Measurements from ENCODE around the gene OR1D5.
A peak's percentile ranks its signal among the peaks of the same experiment; 100 is the strongest.

DNA sequence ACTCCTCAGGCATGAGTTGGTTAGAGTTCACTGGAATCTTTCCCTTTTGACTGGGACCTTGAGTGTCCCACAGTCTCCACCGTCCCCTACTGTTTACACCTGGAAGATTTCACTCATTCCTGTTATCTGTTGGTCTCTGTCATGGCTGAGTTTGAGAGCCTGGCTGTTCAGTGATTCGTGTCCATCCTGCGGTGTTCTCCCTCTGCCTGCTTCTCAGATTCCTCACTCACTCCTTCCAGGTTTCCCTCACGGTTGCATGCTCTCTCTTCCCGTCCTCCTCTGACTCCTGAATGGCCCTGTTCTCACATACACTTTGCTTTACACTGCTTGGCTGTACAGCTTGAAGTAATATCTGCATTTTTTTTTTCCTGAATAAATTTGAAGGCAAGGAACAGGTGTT, 24.5 kb downstream of the OR1D5 start:
- TF ChIP-seq, protein P1, sequence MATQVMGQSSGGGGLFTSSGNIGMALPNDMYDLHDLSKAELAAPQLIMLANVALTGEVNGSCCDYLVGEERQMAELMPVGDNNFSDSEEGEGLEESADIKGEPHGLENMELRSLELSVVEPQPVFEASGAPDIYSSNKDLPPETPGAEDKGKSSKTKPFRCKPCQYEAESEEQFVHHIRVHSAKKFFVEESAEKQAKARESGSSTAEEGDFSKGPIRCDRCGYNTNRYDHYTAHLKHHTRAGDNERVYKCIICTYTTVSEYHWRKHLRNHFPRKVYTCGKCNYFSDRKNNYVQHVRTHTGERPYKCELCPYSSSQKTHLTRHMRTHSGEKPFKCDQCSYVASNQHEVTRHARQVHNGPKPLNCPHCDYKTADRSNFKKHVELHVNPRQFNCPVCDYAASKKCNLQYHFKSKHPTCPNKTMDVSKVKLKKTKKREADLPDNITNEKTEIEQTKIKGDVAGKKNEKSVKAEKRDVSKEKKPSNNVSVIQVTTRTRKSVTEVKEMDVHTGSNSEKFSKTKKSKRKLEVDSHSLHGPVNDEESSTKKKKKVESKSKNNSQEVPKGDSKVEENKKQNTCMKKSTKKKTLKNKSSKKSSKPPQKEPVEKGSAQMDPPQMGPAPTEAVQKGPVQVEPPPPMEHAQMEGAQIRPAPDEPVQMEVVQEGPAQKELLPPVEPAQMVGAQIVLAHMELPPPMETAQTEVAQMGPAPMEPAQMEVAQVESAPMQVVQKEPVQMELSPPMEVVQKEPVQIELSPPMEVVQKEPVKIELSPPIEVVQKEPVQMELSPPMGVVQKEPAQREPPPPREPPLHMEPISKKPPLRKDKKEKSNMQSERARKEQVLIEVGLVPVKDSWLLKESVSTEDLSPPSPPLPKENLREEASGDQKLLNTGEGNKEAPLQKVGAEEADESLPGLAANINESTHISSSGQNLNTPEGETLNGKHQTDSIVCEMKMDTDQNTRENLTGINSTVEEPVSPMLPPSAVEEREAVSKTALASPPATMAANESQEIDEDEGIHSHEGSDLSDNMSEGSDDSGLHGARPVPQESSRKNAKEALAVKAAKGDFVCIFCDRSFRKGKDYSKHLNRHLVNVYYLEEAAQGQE (IDR thresholded peaks at IDR 0.05; ENCODE audit: low read depth): no peak
- TF ChIP-seq, protein P2, sequence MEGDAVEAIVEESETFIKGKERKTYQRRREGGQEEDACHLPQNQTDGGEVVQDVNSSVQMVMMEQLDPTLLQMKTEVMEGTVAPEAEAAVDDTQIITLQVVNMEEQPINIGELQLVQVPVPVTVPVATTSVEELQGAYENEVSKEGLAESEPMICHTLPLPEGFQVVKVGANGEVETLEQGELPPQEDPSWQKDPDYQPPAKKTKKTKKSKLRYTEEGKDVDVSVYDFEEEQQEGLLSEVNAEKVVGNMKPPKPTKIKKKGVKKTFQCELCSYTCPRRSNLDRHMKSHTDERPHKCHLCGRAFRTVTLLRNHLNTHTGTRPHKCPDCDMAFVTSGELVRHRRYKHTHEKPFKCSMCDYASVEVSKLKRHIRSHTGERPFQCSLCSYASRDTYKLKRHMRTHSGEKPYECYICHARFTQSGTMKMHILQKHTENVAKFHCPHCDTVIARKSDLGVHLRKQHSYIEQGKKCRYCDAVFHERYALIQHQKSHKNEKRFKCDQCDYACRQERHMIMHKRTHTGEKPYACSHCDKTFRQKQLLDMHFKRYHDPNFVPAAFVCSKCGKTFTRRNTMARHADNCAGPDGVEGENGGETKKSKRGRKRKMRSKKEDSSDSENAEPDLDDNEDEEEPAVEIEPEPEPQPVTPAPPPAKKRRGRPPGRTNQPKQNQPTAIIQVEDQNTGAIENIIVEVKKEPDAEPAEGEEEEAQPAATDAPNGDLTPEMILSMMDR (IDR thresholded peaks at IDR 0.05 in 2 of 3, conservative IDR thresholded peaks at IDR 0.05 in 1 of 3; ENCODE audit: borderline replicate concordance in 1 of 3, insufficient read depth in 1 of 3, low read depth in 2 of 3, low read length in 2 of 3): no peak
- TF ChIP-seq POLR2A (IDR thresholded peaks at IDR 0.05; ENCODE audit: borderline replicate concordance, extremely low read depth, insufficient read depth, insufficient read length) (no peak), POLR2AphosphoS5 (IDR thresholded peaks at IDR 0.05; ENCODE audit: low read depth, low read length) (no peak), RAD21 (IDR thresholded peaks at IDR 0.05; ENCODE audit: low read depth) (peak; percentile 19; the same call in 1 of the 2 replicates), SRF (IDR thresholded peaks at IDR 0.05; ENCODE audit: low read depth) (no peak), SIN3A (IDR thresholded peaks at IDR 0.05; ENCODE audit: low read depth) (no peak), TCF7L2 (IDR thresholded peaks at IDR 0.05; ENCODE audit: borderline replicate concordance, extremely low read depth, insufficient read depth, insufficient read length) (no peak), EZH2phosphoT487 (IDR thresholded peaks at IDR 0.05; ENCODE audit: borderline replicate concordance) (no peak)
